Retinal pigment epithelial cell (primary cell): ENCODE measurements around the gene PRSS16.
A peak's percentile ranks its signal among the peaks of the same experiment; 100 is the strongest.

Experiments
- DNase-seq: peaks from one replicate; pipeline ENCODE4 v3.0.0-alpha.2; 2010; ENCODE audit warnings: low read depth
- H3K4me3 ChIP-seq: 2 replicates; pipeline ENCODE4 v1.5.1; 2011; ENCODE audit warnings: mild to moderate bottlenecking, low read length, control low read depth, moderate library complexity
- CTCF ChIP-seq: conservative IDR thresholded peaks from 2 replicates; pipeline ENCODE4 v1.5.1; 2011; ENCODE audit warnings: low read depth, low read length, control low read depth, inconsistent platforms

The PRSS16 gene

GRCh38 chr6:27293436-27294098 lies 46.1 kb downstream of the PRSS16 start:
- DNase-seq = no peak
- H3K4me3 ChIP-seq = peak overlapping the region; percentile 18
- TF ChIP-seq CTCF = no peak

- no peak overlapping the region for H3K4me3 ChIP-seq
- TF ChIP-seq CTCF = no peak
Observed at GRCh38 chr6:27294409-27294808, 46.9 kb downstream of the PRSS16 start.

GRCh38 chr6:27295301-27296079 lies 48.0 kb downstream of the PRSS16 start:
- TF ChIP-seq CTCF = no peak
- H3K4me3 ChIP-seq = peak overlapping the region; percentile 63
- DNase-seq = peak; percentile 19

More at GRCh38 chr6:27294409-27294808, 46.9 kb downstream of the PRSS16 start:
- no peak for DNase-seq

GRCh38 chr6:27296106-27296783 lies 48.7 kb downstream of the PRSS16 start:
- peak overlapping the region; percentile 63 for H3K4me3 ChIP-seq
- no peak for TF ChIP-seq CTCF
- peak; percentile 24 for DNase-seq

GRCh38 chr6:27297484-27297856 lies 50.0 kb downstream of the PRSS16 start:
- DNase-seq = no peak
- no peak for TF ChIP-seq CTCF
- peak overlapping the region; percentile 63 for H3K4me3 ChIP-seq

GRCh38 chr6:27297857-27298730 lies 50.6 kb downstream of the PRSS16 start:
- peak overlapping the region; percentile 63 for H3K4me3 ChIP-seq
- DNase-seq = no peak
- no peak for TF ChIP-seq CTCF
